NCI-H1105 treated with DMSO at 0.1 percent for 48 hours (cell line): ENCODE results near the gene FBXO7.

ENCODE experiments used
- DNase-seq: peaks from one replicate; lab custom pipeline; 2025; lab: John Stamatoyannopoulos, UW

The FBXO7 gene

GRCh38 chr22:32490279-32490678 is 15.7 kb downstream of the FBXO7 start:
- DNase-seq: no peak

- DNase-seq: no peak
These were observed 17.5 kb downstream of the FBXO7 start for GRCh38 chr22:32492111-32492510.

DNA sequence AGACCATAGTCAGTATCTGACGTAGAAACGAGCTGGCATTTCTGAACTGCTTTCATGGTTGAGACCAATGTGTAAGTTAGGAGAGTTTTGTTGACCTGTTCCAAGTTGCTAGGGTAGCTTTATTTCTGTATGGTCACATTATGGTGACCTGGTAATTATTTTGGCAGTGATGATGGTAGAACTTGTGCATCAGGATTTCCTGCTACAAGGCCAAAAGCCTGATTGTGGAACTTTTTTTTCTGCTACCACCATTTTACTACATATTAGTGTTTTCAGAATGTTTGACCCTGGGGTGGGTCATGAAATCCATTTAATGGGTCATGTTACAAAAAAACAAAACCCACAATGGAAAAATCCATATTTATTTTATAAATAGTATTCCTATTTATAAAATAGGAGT is 18.9 kb downstream of the FBXO7 start:
- no peak for DNase-seq

GRCh38 chr22:32494971-32495370 is 20.4 kb downstream of the FBXO7 start:
- no peak for DNase-seq

DNA sequence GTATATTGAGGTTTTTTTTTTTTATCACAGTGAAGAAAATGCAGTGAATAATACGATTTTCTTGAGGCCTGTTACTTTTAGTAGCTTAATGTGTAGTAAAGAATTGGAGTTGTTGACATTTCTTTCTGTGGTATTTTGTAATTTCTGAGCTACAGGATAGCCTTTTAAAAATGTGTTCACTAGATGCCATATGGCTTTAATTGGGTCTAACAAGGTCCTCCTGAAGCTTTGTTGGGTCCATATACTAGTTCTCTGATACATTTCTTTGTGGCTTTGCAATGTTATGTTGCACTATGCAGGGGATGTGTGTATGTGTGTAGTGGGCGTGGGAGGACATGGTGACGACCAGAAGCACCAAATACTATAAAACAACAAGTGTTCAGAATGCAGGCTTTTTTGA is 25.1 kb downstream of the FBXO7 start:
- DNase-seq: no peak

DNA sequence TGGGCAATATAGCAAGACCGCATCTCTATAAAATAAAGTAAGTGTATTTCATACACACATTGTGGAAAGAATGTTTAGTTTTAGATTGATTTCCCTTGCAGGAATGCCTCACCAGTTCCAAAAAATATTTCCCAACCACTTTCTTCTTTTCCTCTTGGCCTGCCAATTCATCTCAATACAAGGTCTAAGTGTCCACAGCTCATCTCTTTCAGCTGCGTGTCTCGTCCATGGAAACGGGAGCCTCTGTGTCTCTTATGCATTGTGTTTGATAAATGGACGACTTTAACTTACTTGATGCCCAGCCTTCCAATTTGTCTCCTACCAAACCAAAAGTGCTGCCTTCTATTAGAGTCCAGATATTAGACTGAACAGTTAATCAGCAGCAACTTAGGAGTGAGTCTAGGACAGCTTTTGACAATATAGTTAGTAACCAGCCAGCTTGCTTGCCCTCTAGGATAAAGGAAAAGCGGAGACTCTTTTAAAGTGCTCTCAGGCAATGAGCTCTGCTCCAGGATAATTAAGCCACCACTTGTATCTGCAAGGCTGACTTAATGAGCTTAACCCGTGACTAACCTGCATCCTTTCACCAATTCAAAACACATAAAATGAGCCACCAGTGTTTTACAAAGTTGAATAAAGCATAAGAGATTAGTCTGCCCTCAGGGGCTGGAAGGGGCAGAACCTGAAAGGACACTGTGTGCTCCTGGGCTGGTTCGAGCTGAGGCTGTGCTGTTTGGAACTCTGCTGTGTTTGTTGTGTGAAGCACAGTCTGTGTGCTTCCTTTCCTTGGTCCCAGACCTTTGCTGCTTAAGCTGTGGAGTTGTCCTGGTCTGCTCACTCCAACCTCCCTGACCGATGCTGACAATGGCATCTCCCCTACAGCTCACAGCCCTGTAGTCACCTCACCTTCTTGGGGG is 27.5 kb downstream of the FBXO7 start:
- no peak for DNase-seq

DNA sequence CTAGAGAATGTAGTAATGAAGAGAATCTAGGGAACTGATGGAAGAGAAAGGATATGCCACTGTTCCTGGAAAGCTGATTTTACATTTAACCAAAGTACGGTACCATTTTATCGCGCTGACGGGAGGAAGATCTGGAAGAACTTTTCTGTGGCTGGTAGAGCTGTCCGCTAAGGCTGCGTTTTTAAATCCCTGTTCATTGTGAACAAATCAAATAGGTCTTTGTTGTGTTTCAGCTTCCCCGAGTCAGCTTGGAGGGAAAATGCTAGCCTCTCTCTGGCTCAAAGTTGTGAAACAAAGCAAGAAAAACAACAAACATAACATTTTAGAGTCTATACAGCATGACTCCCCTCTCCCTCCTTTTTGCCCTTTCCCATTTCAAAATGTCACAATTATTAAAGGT is 34.4 kb downstream of the FBXO7 start:
- no peak for DNase-seq

GRCh38 chr22:32511274-32511673 is 36.7 kb downstream of the FBXO7 start:
- no peak for DNase-seq

DNA sequence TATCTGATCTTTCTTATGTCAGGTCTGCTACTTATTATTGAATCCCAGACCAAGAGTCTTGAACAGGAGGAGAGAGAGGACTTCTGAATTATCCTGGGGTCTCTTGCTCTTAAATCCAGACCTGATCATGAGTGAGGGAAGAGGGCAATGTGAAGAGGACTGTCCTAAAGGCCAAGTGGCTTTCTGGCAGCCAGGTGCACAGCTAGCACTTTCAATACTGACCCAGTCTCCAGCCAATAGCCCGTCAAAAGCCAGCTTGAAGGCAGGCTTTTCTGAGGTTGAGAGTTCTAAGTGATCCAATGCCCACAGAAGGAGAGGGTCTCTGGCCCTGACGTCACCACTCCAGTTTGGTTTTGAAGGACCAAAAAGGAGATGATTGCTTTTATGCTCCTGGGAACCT is 37.2 kb downstream of the FBXO7 start:
- DNase-seq: no peak

DNA sequence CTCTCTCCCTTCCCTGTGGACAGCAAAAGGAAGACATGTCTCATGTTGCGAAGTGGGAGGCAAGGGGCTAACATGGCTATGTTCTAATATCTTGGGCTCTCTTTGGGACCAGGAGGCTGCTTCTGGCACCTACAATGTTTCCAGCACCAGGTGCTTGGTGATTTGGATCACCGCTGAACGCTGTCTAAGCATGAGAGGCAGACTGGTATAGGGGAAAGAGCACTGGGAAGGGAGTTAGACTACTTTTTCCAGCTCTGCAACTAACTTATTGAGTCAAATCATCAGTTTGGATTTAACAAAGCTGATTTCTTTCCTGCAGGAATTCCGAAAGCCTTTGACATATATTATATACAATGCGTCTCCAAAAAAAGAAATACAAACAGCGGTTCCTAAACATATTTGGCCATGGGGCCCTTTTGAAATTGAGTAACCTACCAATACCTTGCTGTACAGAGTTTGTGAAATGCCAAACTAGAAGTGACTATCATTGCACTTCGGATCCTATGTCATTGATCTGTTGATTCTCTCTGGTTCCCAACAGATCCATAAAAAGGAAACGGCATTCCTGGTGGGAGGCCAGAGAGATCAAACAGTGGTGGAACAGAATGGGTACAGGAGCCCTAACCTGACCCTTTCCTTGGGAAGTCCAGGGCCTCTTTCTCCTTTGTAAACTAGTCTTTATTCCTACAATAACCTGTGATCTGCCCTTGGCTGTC is 37.8 kb downstream of the FBXO7 start:
- no peak for DNase-seq

GRCh38 chr22:32515084-32515483 is 40.5 kb downstream of the FBXO7 start:
- DNase-seq: no peak

- no peak for DNase-seq
These were observed 42.9 kb downstream of the FBXO7 start for GRCh38 chr22:32517488-32517887.

DNA sequence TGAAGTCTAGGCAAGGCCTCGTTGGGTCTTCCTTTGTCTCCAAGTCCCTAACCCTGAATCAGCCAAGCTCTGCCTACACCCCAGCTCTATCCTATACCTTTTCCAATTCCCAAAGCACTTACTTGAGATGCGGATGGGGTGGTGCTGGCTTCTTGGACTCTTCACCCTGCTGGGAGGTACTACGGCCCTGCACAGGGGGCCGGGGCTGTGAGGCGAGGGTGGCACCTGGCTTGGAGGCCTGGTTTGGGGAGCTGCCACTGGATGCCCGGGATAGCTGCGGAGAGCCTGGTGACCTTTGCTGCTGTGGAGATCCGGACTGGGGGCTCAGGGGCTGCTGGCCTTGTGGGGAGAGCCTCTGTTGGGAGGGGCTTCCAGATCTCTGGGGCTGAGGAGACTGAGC is 43.3 kb downstream of the FBXO7 start:
- no peak for DNase-seq

DNA sequence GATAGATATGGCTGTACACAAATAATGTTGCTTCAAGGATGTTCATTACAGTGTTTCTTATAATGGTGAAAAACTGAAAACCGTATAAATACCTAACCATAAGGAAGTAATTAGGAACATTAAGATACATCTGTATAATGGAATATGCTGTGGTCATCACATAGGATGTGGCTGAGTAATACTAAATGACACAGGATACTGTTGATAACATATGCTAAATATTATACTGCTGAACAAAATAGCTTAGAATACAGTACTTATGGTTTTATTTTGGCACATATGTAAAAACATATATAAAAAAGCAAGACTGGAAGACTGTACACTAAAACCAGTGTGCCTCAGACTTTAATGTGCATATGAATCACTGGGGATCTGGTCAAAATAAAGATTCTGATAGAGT is 43.8 kb downstream of the FBXO7 start:
- DNase-seq: no peak

GRCh38 chr22:32518848-32519247 is 44.2 kb downstream of the FBXO7 start:
- no peak for DNase-seq

DNA sequence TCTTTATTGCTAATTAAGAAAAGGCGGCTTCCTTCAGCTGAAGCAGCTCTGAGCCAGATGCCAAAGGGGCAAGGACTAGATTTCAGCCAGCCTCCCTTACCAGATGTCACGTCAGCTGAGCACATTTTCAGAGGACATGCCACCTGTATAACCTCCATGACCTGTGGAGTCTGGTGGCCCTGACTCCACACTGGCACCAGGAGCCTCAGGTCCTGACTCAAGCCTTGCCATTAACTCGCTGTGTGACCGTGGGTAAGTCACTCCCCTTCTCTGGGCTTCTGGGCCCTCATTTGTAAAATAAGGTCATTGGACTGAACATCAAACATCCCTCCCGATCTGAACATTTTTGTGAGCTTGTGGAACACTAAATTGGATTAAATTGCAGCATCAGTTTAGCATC is 46.0 kb downstream of the FBXO7 start:
- DNase-seq: no peak

DNA sequence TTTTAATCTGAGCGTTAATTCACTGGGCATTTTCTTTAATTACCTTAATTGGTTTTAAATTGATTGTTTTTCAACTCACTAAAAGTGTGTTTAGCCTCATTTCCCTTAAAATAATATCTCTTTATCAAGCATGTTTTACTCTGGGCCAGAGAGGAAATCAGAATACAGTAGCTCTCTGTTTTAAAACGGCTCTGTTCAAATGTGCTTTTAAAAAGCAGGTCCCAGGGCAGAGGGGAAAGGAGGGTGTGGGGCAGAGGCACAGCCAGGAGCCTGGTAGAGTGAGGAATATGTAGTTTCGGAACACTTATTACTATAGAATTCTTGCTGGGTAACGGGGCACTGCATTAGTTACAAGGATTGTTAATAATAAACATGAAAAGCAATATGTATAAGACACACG is 47.6 kb downstream of the FBXO7 start:
- DNase-seq: no peak

- DNase-seq: no peak
These were observed 53.1 kb downstream of the FBXO7 start for GRCh38 chr22:32527756-32528155.

DNA sequence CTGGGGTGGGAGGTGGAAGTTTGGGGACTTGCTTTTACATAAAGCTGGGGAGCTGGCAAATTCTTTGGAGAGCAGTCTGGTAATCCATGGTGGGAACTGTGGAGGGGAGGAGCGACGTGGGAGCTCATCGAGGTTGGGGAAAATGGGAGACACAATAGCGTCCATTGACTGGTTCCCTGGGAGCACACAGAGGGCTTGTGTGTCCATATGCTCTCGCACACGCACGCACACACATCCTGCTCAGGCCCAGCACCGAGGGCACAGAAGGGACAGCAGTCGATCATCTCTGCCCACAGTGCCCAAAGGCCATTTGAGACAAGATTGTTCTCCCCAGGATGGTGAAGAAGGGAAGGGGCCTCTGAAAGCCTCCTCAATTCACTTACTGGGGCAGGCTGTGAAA is 53.7 kb downstream of the FBXO7 start:
- no peak for DNase-seq

- peak; percentile 24 for DNase-seq
These were observed 54.7 kb downstream of the FBXO7 start for GRCh38 chr22:32528984-32529982.

DNA sequence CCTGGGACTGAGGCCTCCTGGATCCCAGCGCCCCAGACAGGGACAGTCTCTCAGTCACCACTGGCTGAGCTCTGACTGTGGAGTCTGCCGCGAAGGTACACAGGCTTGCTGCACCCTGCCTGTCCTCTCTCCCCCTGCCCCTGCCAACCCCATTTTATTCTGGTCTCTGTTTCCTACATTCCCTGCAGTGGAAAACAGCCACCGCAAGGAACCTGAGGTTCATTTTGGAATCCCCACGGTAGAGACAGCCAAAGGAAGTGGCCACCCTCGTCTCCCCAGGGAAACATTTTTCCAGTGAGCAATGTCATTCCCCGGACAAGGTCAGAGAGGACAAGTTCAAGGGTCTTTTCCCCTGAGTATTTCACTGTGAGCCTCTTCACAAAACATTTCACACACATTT is 56.6 kb downstream of the FBXO7 start:
- DNase-seq: no peak
